K562 (cell line): ENCODE data around the gene ZMYND8. TPM values are rescaled to one million over a fixed set of nuclear protein-coding genes. Genes with fewer than 3 reads are reported as not detected.

ENCODE experiments used
- ASH1L ChIP-seq: fragments of 450-650 bp; IDR thresholded peaks from 2 replicates; pipeline ENCODE4 v1.6.1; 2018; ENCODE audit warnings: borderline replicate concordance, mild to moderate bottlenecking, low read depth; ENCODE audit not compliant: partially characterized antibody
- ATF4 ChIP-seq: fragments of 450-650 bp; formaldehyde crosslinking; IDR thresholded peaks from 2 replicates; pipeline ENCODE4 v1.4.0; 2022; ENCODE audit warnings: mild to moderate bottlenecking, moderate library complexity
- EHMT2 ChIP-seq: fragments of 450-650 bp; IDR thresholded peaks from 2 replicates; pipeline ENCODE4 v1.6.1; 2018; ENCODE audit warnings: antibody characterized with exemption
- ETV1 ChIP-seq: fragments of 450-650 bp; conservative IDR thresholded peaks from 2 replicates; pipeline ENCODE4 v1.6.1; 2016; ENCODE audit warnings: missing genetic modification characterization, control low read depth, low read depth, missing compliant biosample characterization
- GABPB1 ChIP-seq: sonication (generic); formaldehyde crosslinking; IDR thresholded peaks from 2 replicates; pipeline ENCODE4 v1.8.0; 2022; ENCODE audit warnings: mild to moderate bottlenecking, missing genetic modification reagents
- GATAD2A ChIP-seq: fragments of 450-650 bp; IDR thresholded peaks from 2 replicates; pipeline ENCODE4 v1.6.1; 2017
- GTF2F1 ChIP-seq: IDR thresholded peaks from 2 replicates; pipeline ENCODE4 v1.6.1; 2011; ENCODE audit warnings: low read depth, low read length, improper control_type of control experiment
- HDAC1 ChIP-seq, 2 experiments: fragments of 450-650 bp; IDR thresholded peaks; 2 replicates each; pipeline ENCODE4 v1.6.1; 2016 to 2017; ENCODE audit warnings: inconsistent platforms in 1 of 2, mild to moderate bottlenecking in 1 of 2, moderate library complexity in 1 of 2
- KDM4B ChIP-seq, 2 experiments: fragments of 450-650 bp in 1 of 2; sonication (generic) in 1 of 2; IDR thresholded peaks; 2 replicates each; pipeline ENCODE4 v1.6.1; 2016 to 2017; ENCODE audit warnings: borderline replicate concordance in 2 of 2, antibody characterized with exemption in 1 of 2, low read depth in 1 of 2, mild to moderate bottlenecking in 1 of 2
- L3MBTL2 ChIP-seq: fragments of 450-650 bp; IDR thresholded peaks from 2 replicates; pipeline ENCODE4 v1.6.1; 2016; ENCODE audit warnings: mild to moderate bottlenecking, moderate library complexity
- POLR2A ChIP-seq: fragments of 450-650 bp; conservative IDR thresholded peaks from 2 replicates; pipeline ENCODE4 v1.6.1; 2016
- SUPT5H ChIP-seq: fragments of 450-650 bp; IDR thresholded peaks from 2 replicates; pipeline ENCODE4 v1.6.1; 2016
- THAP12 ChIP-seq: fragments of 250-450 bp; sonication (Bioruptor Pico); IDR thresholded peaks from 2 replicates; pipeline ENCODE4 v1.9.0; 2021; ENCODE audit warnings: mild to moderate bottlenecking, inconsistent platforms
- ZBTB11 ChIP-seq, 3 experiments: fragments of 200-800 bp in 1 of 3; fragments of 250-450 bp in 1 of 3; fragments of 450-650 bp in 1 of 3; sonication (Bioruptor Pico) in 1 of 3; sonication (Bioruptor generic) in 1 of 3; formaldehyde crosslinking in 1 of 3; IDR thresholded peaks; 2 replicates each; pipeline versions ENCODE4 v1.6.1 to v1.8.0; 2016 to 2022; ENCODE audit warnings: mild to moderate bottlenecking in 2 of 3, missing genetic modification characterization in 2 of 3, missing compliant biosample characterization in 1 of 3, moderate library complexity in 1 of 3
- ZKSCAN1 ChIP-seq: fragments of 150-350 bp; IDR thresholded peaks from 2 replicates; pipeline ENCODE4 v1.6.1; 2016; ENCODE audit warnings: low read depth, low read length
- ZNF511 ChIP-seq: sonication (generic); formaldehyde crosslinking; IDR thresholded peaks from 2 replicates; pipeline ENCODE4 v1.8.0; 2022; ENCODE audit warnings: mild to moderate bottlenecking, missing genetic modification reagents
- ZNF830 ChIP-seq: fragments of 250-450 bp; sonication (Bioruptor Pico); IDR thresholded peaks from 2 replicates; pipeline ENCODE4 v1.5.0; 2021; ENCODE audit warnings: mild to moderate bottlenecking
- ZZZ3 ChIP-seq: fragments of 450-650 bp; IDR thresholded peaks from 2 replicates; pipeline ENCODE4 v1.6.1; 2016; ENCODE audit warnings: antibody characterized with exemption, mild to moderate bottlenecking, moderate library complexity
- polyA plus RNA-seq, 8 experiments: library from polyadenylated mRNA; depleted of rRNA in 4 of 8; stranded (reverse) in 5 of 8; unstranded in 3 of 8; fragments of >200 nt; fragmentation: Nextera tagmentation in 2 of 8; fragmentation: Illumina TruSeq in 1 of 8; extraction: Ambion mirVana in 2 of 8; extraction: Trizol in 1 of 8; gene quantifications; 2 replicates each; pipeline versions ENCODE4 v1.2.1 to v1.2.3, GENCODE V29; 2011 to 2014; ENCODE audit warnings: inconsistent platforms in 1 of 8, missing spikeins in 1 of 8
- total RNA-seq, 7 experiments: library from RNA; depleted of rRNA in 6 of 7; stranded (reverse); fragments of >200 nt in 6 of 7; fragmentation: Illumina TruSeq in 2 of 7; extraction: Trizol in 2 of 7; gene quantifications; 2 replicates each; pipeline versions ENCODE4 v1.2.1 to v1.2.3, GENCODE V29; 2011 to 2021; ENCODE audit warnings: low replicate concordance in 1 of 7

ZMYND8 gene
- total and polyA plus RNA-seq, 9 of the 15 experiments (the other 6 are each of a cell fraction or from before 2014, with no cell fraction given), result 31.8 to 148 (median 71.9) TPM

- TF ChIP-seq ATF4 (0 out of 2 replicates have a peak, but pooled peaks have one; percentile 22), THAP12 (CRISPR knock-in tag) (peak; percentile 75; the same call in 1 of the 2 replicates), ZZZ3 (no peak), ETV1 (tag) (peak; percentile 91), ZKSCAN1 (no peak), SUPT5H (peak; percentile 79; the same call in 1 of the 2 replicates), ZBTB11 (CRISPR knock-in tag; IDR thresholded peaks at IDR 0.05) (peak in 2 of 3 experiments; percentile 69 to 90; a peak in 3 of 6 replicates), L3MBTL2 (peak; percentile 95), ZNF830 (CRISPR knock-in tag) (peak; percentile 33; the same call in 1 of the 2 replicates), ASH1L (peak; percentile 48), POLR2A (peak; percentile 81), EHMT2 (no peak), GABPB1 (no peak), HDAC1 (IDR thresholded peaks at IDR 0.05) (peak in 1 of 2 experiments; percentile 75; a peak in 2 of 4 replicates), KDM4B (IDR thresholded peaks at IDR 0.05; ENCODE audit: borderline replicate concordance in 2 of 2, low read depth in 1 of 2) (no peak; a peak in 1 of 4 replicates), GTF2F1 (no peak), GATAD2A (no peak), ZNF511 (no peak)
These were observed 968 bp upstream of the ZMYND8 start (continued) for GRCh38 chr20:47357296-47358038.
